ENCODE data around the gene BMP2K.

Gene BMP2K

GRCh38 chr4:78765432-78766006 lies 10.6 kb upstream of the BMP2K start:
- DNase-seq: no peak

GRCh38 chr4:78766026-78766425 lies 10.1 kb upstream of the BMP2K start:
- DNase-seq: no peak

- DNase-seq: no peak
Observed at GRCh38 chr4:78766650-78767049, 9.5 kb upstream of the BMP2K start.

- DNase-seq: no peak
Observed at GRCh38 chr4:78767350-78767749, 8.8 kb upstream of the BMP2K start.

GRCh38 chr4:78768452-78769180 lies 7.5 kb upstream of the BMP2K start:
- no peak for DNase-seq

- no peak for DNase-seq
Observed at GRCh38 chr4:78770091-78770642, 6.0 kb upstream of the BMP2K start.

- no peak for DNase-seq
Observed at GRCh38 chr4:78772526-78773091, 3.5 kb upstream of the BMP2K start.

GRCh38 chr4:78774417-78774816 lies 1.7 kb upstream of the BMP2K start:
- no peak for DNase-seq

GRCh38 chr4:78775303-78776078 lies 659 bp upstream of the BMP2K start:
- peak; percentile 90 to 91 for DNase-seq

- DNase-seq: peak; percentile 41 to 45
Observed at GRCh38 chr4:78776729-78777575, 802 bp downstream of the BMP2K start.

GRCh38 chr4:78777576-78777940 lies 1.4 kb downstream of the BMP2K start:
- no peak for DNase-seq

GRCh38 chr4:78778530-78778929 lies 2.4 kb downstream of the BMP2K start:
- no peak for DNase-seq

- no peak for DNase-seq
Observed at GRCh38 chr4:78779280-78779679, 3.1 kb downstream of the BMP2K start.

GRCh38 chr4:78780093-78780492 lies 3.9 kb downstream of the BMP2K start:
- no peak for DNase-seq

GRCh38 chr4:78781139-78781538 lies 5.0 kb downstream of the BMP2K start:
- DNase-seq: no peak

GRCh38 chr4:78781924-78782323 lies 5.8 kb downstream of the BMP2K start:
- no peak for DNase-seq

- no peak for DNase-seq
Observed at GRCh38 chr4:78784236-78784865, 8.2 kb downstream of the BMP2K start.

- DNase-seq: no peak
Observed at GRCh38 chr4:78787392-78788006, 11.3 kb downstream of the BMP2K start.

GRCh38 chr4:78788007-78788889 lies 12.1 kb downstream of the BMP2K start:
- no peak for DNase-seq

Data from CD4-positive, alpha-beta T cell treated with Interferon alpha-2 for 1 hour (primary cell).